ENCODE results near the gene CCDC152.

CCDC152 gene

DNA sequence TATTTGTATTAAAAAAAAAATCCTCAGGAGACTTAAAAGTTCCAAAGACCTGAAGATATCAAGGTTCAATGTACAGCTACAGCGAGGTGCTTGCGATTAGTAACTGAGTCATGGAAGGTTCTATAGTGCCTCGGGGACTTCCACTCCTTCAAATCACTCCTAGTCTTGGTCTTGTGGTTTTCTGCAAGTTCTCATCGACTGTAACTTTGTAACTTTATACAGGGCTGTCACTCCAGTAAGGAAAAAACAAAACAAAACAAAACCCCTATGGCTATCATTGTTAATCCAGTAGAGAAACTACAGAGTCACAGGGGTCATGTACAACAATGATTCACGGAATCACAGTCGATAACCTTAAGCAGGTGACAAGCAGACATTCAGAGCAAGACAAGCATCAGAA, 94.9 kb downstream of the CCDC152 start:
- DNase-seq (ENCODE audit: low read depth in 2 of 2): no peak

Data from fibroblast of skin of left quadriceps (primary cell).